Embryonic facial prominence (tissue), 1 donor: ENCODE measurements around the gene IL13RA1.
"Not testable (repeated sequence)": the region's sequence is repeated elsewhere in the genome, so short reads cannot be mapped to it uniquely, and the experiment has no call there.

Source experiments
- DNase-seq: peaks from one replicate; pipeline ENCODE4 v3.0.0-alpha.2; 2016; ENCODE audit errors: extremely low spot score

Gene IL13RA1

GRCh38 chrX:118729042-118729652 lies 1.7 kb downstream of the IL13RA1 start:
- no peak for DNase-seq

DNA sequence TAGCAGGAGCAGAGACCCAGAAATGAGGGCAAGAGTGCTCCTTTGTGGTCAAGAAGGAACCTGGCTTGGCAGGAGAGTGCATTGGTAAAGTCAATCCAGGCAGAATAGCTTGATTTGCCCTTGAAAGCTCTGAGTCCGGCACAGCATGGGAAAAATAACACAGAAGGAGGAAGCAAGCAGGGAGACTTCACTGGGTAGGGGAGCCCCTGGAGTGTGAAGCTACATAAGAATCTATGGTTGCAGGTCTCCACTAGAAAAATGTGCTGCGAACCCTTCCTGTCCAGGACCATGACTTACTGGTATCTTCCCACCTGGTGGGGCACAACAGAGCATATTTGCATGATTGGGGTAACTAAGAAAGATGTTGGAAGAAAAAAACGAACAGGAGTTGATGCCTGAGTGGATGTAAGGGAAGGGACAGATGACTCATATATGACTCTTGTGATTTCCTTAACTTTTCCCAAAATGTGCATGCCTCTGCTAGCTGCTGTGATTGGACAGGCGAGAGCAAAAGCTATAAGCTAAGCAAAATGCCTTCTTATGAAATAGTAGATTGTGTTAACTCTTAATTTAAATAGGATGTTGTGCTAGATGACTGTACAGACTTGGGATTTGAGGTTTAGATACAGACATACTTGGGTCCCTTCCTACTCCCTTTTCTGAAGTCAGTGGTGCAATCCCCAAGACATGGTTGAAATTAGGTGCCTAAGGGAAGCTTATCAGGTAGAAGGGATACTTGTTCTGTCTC lies 3.3 kb downstream of the IL13RA1 start:
- DNase-seq = no peak

GRCh38 chrX:118732551-118732950 lies 5.1 kb downstream of the IL13RA1 start:
- DNase-seq = not testable (repeated sequence)

DNA sequence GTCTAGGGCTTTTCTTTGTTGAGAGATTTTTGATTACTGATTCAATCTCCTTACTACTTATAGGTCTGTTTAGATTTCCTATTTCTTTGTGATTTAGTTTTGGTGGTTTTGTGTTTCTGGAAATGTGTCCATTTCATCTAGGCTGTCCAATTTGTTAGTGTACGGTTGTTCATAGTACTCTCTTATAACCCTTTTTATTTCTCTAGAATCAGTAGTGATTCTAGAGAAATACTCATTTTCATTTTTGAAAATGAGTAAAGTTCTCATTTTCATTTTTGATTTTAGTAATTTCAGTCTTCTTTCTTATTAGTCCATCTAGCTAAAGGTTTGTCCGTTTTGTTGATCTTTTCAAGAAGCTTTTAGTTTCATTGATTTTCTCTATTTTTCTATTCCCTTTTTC lies 7.5 kb downstream of the IL13RA1 start:
- DNase-seq = no peak

- no peak for DNase-seq
Measured at GRCh38 chrX:118736394-118737010, 9.1 kb downstream of the IL13RA1 start.

- no peak for DNase-seq
Measured at GRCh38 chrX:118739577-118739976, 12.2 kb downstream of the IL13RA1 start.

GRCh38 chrX:118740276-118740889 lies 13.0 kb downstream of the IL13RA1 start:
- no peak for DNase-seq

DNA sequence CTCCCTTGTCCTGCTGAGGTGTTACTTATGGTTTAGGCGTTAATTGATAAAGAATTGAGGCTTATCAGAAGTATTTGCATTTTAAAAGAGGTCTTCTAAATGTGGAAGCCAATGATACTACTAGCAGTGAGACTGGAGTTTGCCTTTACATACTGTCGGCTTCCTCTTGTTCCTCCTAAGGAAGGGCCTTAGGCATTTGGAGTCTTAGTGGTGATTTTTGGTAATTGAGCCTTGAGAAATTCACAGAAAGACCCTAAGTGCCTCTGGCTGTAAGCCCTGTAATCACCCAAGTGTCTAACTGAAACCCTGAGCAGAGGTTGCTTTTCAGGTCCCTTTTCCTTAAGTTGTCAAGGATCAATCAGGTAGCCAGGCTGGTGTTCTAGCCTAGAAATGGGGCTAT lies 14.8 kb downstream of the IL13RA1 start:
- DNase-seq = no peak

GRCh38 chrX:118745570-118745969 lies 18.2 kb downstream of the IL13RA1 start:
- DNase-seq = no peak

DNA sequence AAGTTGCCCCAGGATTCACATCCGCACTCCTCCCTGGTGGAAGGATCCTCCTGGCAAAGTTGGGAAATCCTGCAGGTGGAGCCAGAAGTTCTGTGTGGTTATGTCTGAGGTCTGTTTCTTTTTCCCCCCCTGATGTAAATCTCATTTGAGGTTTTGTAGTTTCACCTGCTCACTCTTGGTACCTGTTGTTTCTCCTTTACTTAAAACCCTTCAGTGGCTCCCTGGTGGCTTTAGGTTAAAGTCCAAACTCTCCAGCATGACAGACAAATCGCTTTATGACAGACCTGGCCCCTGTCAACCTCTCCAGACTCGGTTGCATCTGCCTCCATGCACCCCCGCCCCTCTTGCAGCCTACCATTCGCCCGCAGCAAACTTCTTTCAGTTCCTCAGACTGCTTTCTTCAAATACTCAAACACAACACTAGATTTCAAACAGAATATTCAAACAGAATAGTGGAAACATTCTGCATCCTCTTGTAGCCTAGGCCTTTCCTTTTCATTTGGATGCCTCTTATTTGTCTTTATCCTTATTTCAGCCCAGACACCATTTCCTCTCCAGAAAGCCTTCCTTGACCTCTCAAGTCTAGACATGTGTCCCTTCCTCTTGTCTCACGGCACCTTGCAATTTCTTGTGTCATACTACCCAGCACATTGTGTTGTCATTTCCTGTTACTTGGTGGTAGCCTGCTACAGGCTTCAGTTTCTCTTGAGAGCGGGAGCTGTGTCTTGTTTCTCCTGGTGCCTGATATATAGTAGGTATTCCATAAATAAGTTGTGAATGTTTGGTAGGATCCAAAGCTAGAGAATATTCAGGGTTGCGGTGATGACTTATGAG lies 24.8 kb downstream of the IL13RA1 start:
- DNase-seq = no peak

DNA sequence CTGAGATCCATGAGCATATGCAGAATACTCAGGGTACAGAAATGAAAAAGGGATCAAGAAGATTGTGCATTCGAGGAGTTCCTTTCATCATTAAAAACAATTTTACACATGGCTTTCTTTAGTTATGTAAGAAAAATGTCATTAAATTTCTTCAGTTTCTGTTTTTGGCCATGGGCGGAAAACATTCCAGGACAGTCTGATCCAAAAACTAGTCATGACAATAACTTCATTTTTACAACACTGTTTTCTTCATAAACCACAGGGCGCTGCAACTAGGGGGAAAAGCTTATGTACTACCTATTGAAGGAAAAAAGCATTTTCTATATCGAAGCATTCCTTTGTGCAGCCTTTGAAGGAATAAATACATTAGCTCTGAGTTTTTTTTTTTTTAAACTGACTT lies 28.2 kb downstream of the IL13RA1 start:
- no peak for DNase-seq

- DNase-seq = no peak
Measured at GRCh38 chrX:118756101-118756500, 28.7 kb downstream of the IL13RA1 start.

- no peak for DNase-seq
Measured at GRCh38 chrX:118758511-118758910, 31.1 kb downstream of the IL13RA1 start.

- DNase-seq = no peak
Measured at GRCh38 chrX:118760025-118760424, 32.6 kb downstream of the IL13RA1 start.

- DNase-seq = no peak
Measured at GRCh38 chrX:118761939-118762707, 34.7 kb downstream of the IL13RA1 start.

GRCh38 chrX:118763489-118763888 lies 36.1 kb downstream of the IL13RA1 start:
- no peak for DNase-seq

DNA sequence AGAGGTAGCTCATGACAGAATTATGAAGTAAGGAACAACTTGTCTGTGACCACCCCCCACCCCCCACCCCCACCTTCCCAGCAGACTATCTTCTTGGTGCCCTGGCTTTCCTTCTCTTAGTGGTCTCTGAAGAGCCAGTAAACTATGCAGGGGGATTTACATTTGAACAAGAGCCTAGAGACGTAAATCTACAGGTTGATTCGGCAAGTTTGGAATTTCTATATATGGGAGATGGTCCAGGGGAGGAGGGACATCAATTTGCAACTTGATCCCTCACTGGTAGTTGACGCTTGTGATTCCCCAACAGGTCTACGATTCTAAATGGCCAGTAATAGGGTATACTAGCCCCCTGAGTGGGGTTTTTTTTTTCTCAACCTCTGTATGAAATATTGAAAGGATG lies 36.7 kb downstream of the IL13RA1 start:
- DNase-seq = no peak

DNA sequence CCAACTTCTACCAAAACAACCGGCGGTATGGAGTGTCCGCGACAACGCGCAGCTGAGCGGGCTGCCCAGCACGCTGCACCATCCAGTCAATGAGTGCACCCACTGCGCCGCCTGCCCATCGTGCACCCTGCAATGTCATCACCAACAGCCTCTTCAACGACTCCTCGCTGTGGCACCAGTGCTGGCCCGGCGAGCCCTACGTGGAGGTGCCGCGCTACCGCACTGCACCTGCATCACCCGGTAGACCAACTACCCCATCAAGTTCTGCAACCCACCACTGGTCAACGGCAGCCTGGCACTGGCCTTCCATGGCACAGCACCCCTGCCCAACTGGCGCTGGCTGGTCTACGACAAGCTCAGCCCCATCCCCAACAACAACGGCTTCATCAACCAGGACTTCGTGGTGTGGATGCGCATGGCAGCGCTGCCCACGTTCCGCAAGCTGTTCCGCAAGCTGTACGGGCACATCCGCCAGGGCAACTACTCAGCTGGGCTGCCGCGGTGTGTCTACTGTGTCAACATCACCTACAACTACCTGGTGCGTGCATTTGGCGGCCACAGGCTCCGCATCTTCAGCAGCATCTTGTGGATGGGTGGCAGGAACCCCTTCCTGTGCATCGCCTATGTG lies 42.8 kb downstream of the IL13RA1 start:
- no peak for DNase-seq

DNA sequence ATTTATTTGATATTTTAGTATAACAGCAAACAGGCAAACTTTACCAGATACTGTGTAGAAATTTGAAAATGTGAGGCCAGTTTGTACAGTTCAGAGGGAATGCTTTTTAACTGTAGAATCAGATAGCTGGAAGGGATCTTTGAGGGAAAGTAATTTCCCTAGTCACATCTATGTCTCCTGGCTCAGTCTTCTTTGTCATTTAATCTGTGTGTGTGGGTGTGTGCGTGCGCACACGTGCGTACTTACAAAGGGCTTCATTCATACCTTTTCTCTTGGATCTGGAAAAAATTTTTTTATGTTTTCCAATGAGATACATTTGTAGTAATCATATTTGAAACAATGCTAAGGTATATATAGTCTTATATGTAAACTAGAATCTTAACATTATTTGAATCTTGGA lies 44.6 kb downstream of the IL13RA1 start:
- DNase-seq = no peak

DNA sequence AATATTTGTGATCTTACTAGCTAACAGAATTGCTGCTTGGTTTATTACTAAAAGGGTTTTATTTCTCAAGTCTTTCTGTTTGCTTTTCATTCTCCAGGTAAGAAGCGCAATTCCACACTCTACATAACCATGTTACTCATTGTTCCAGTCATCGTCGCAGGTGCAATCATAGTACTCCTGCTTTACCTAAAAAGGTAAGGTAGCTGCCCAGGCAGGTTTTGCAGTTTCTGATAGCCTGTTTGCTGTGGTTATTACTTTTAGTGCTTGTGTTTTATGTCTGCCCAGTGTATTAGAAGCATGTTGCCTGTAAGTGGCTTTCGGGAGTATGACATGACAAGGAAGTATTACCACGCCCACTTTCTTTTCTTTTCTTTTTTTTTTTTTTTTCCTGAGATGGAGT lies 46.4 kb downstream of the IL13RA1 start:
- DNase-seq = no peak

DNA sequence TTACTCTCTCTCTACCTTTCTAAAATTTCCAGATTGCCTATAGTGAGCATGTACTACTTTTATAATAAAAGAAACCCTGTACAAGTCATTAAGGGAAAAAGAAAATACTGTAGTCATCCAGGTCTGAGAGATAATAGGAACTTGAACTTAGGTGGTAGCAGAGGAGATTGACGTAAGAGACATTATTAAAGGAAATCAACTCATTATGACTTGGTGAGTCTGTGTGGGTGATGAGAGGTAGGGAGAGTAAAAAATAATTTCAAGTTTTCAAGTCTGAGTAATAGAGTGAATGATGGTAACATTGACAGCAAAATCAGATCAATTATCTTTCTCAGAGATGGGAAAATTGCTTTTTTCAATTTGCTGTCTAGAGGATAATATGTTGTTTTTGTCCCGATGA lies 52.2 kb downstream of the IL13RA1 start:
- DNase-seq = no peak
